Transverse colon (tissue), 1 donor: ENCODE results near the gene NEK10.

ENCODE experiments used
- EP300 ChIP-seq: sonication (generic); formaldehyde crosslinking; IDR thresholded peaks from one replicate; pipeline ENCODE4 v1.6.1; 2017; ENCODE audit warnings: antibody characterized with exemption, low read depth
- POLR2A ChIP-seq: fragments of 450-650 bp; IDR thresholded peaks from one replicate; pipeline ENCODE4 v1.6.1; 2016; ENCODE audit warnings: antibody characterized with exemption, mild to moderate bottlenecking, moderate library complexity

- TF ChIP-seq EP300 = no peak
- no peak for TF ChIP-seq POLR2A
Observed at GRCh38 chr3:27105904-27106303, 263.3 kb downstream of the NEK10 start.
